Activated effector memory CD4-positive, alpha-beta T cell treated with anti-CD3 and anti-CD28 coated beads, Interleukin-2, amount 50 U/mL, for 16 hours (primary cell): ENCODE data around the gene SLC1A1.

Experiments
- DNase-seq: peaks from one replicate; pipeline ENCODE4 v3.0.0-alpha.2; 2020

Gene SLC1A1

GRCh38 chr9:4581861-4582565 lies 91.7 kb downstream of the SLC1A1 start:
- no peak for DNase-seq

GRCh38 chr9:4583001-4583400 lies 92.7 kb downstream of the SLC1A1 start:
- no peak for DNase-seq

GRCh38 chr9:4584636-4585035 lies 94.4 kb downstream of the SLC1A1 start:
- DNase-seq: no peak

- no peak for DNase-seq
Measured at GRCh38 chr9:4585135-4585534, 94.9 kb downstream of the SLC1A1 start.

- DNase-seq: no peak
Measured at GRCh38 chr9:4588721-4589120, 98.5 kb downstream of the SLC1A1 start.

- no peak for DNase-seq
Measured at GRCh38 chr9:4590430-4591122, 100.3 kb downstream of the SLC1A1 start.

GRCh38 chr9:4591123-4591500 lies 100.8 kb downstream of the SLC1A1 start:
- no peak for DNase-seq

GRCh38 chr9:4592295-4592694 lies 102.0 kb downstream of the SLC1A1 start:
- DNase-seq: no peak

GRCh38 chr9:4592886-4593285 lies 102.6 kb downstream of the SLC1A1 start:
- no peak for DNase-seq

- no peak for DNase-seq
Measured at GRCh38 chr9:4594545-4594944, 104.3 kb downstream of the SLC1A1 start.

GRCh38 chr9:4594994-4595393 lies 104.7 kb downstream of the SLC1A1 start:
- no peak for DNase-seq

- peak; percentile 75 for DNase-seq
Measured at GRCh38 chr9:4596165-4596922, 106.1 kb downstream of the SLC1A1 start.

- no peak for DNase-seq
Measured at GRCh38 chr9:4600368-4600767, 110.1 kb downstream of the SLC1A1 start.

- no peak for DNase-seq
Measured at GRCh38 chr9:4603830-4604229, 113.6 kb downstream of the SLC1A1 start.

- DNase-seq: peak; percentile 74
Measured at GRCh38 chr9:4604678-4605095, 114.4 kb downstream of the SLC1A1 start.

GRCh38 chr9:4606033-4606432 lies 115.8 kb downstream of the SLC1A1 start:
- DNase-seq: peak; percentile 67

GRCh38 chr9:4614627-4615026 lies 124.4 kb downstream of the SLC1A1 start:
- DNase-seq: no peak

GRCh38 chr9:4615251-4615650 lies 125.0 kb downstream of the SLC1A1 start:
- no peak for DNase-seq

GRCh38 chr9:4615778-4616177 lies 125.5 kb downstream of the SLC1A1 start:
- no peak for DNase-seq

- DNase-seq: no peak
Measured at GRCh38 chr9:4617752-4618151, 127.5 kb downstream of the SLC1A1 start.

GRCh38 chr9:4618700-4619099 lies 128.4 kb downstream of the SLC1A1 start:
- DNase-seq: no peak

GRCh38 chr9:4620057-4620765 lies 129.9 kb downstream of the SLC1A1 start:
- DNase-seq: no peak

- DNase-seq: no peak
Measured at GRCh38 chr9:4620881-4621555, 130.8 kb downstream of the SLC1A1 start.
